GM12878 (cell line): Measurements from ENCODE around the gene FAM222B. TPM values are rescaled to one million over a fixed set of nuclear protein-coding genes. Genes with fewer than 3 reads are reported as not detected.

Source experiments
- EED ChIP-seq: sonication (generic); IDR thresholded peaks from 2 replicates; pipeline ENCODE4 v1.6.1; 2016; ENCODE audit warnings: antibody characterized with exemption, low read depth
- NFIC ChIP-seq: IDR thresholded peaks from 2 replicates; pipeline ENCODE4 v1.6.1; 2012; ENCODE audit warnings: low read depth, mild to moderate bottlenecking, inconsistent platforms, low read length, moderate library complexity
- NR2C1 ChIP-seq: fragments of 450-650 bp; IDR thresholded peaks from 2 replicates; pipeline ENCODE4 v1.6.1; 2017; ENCODE audit warnings: antibody characterized with exemption, mild to moderate bottlenecking, moderate library complexity
- PAX8 ChIP-seq: fragments of 450-650 bp; IDR thresholded peaks from 2 replicates; pipeline ENCODE4 v1.6.1; 2017; ENCODE audit warnings: mild to moderate bottlenecking, moderate library complexity
- polyA plus RNA-seq, 11 experiments: library from polyadenylated mRNA; depleted of rRNA in 4 of 11; unstranded in 6 of 11; stranded (reverse) in 5 of 11; fragments of >200 nt; fragmentation: Nextera tagmentation in 4 of 11; fragmentation: Illumina TruSeq in 1 of 11; extraction: Ambion mirVana in 4 of 11; extraction: Trizol in 1 of 11; gene quantifications; 1 replicate in 1 of 11; 2 replicates in 10 of 11; pipeline versions ENCODE4 v1.2.1 to v1.2.3, GENCODE V29; 2011 to 2016; ENCODE audit warnings: inconsistent platforms in 2 of 11, missing spikeins in 2 of 11, low read depth in 1 of 11
- total RNA-seq, 4 experiments: library from RNA; depleted of rRNA in 3 of 4; stranded (reverse); fragments of >200 nt in 3 of 4; fragmentation: Illumina TruSeq in 1 of 4; extraction: Trizol in 1 of 4; gene quantifications; 2 replicates each; pipeline versions ENCODE4 v1.2.1 to v1.2.3, GENCODE V29; 2013 to 2021
- TF ChIP-seq, protein P1 (sequence below): fragments of 450-650 bp; IDR thresholded peaks from 2 replicates; pipeline ENCODE4 v1.6.1; 2016; ENCODE audit warnings: mild to moderate bottlenecking
- TF ChIP-seq, protein P2 (sequence below): IDR thresholded peaks from 2 replicates; pipeline ENCODE4 v1.6.1; 2012; ENCODE audit warnings: mild to moderate bottlenecking, low read depth, low read length

Gene FAM222B
- total and polyA plus RNA-seq, 10 of the 15 experiments (the other 5 are each of a cell fraction or from before 2014, with no cell fraction given): 2.8 to 18.3 (median 6.4) TPM

DNA sequence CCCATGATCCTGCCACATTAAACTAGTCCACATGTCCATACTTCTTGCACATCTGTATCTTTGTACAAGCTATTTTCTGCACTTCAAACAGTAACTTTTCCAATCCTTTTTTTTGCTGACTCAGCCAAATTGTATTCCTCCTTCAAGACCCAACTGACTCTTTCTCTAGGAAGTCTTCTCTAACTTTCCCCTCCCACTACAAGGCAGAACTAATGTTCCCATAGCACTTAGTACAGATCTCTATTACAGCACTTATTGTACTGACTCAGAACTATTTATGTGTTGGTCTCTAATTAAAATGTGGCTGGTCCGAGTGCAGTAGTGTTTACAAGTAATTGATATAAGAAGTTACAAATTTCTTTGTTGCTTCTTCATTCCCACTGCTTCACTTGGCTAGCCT lies 8.2 kb downstream of the FAM222B start (continued):
- TF ChIP-seq, protein P1, sequence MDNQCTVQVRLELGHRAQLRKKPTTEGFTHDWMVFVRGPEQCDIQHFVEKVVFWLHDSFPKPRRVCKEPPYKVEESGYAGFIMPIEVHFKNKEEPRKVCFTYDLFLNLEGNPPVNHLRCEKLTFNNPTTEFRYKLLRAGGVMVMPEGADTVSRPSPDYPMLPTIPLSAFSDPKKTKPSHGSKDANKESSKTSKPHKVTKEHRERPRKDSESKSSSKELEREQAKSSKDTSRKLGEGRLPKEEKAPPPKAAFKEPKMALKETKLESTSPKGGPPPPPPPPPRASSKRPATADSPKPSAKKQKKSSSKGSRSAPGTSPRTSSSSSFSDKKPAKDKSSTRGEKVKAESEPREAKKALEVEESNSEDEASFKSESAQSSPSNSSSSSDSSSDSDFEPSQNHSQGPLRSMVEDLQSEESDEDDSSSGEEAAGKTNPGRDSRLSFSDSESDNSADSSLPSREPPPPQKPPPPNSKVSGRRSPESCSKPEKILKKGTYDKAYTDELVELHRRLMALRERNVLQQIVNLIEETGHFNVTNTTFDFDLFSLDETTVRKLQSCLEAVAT: no peak
- no peak for TF ChIP-seq EED
- no peak for TF ChIP-seq NFIC
- TF ChIP-seq NR2C1: no peak
- TF ChIP-seq PAX8: no peak
- TF ChIP-seq, protein P2, sequence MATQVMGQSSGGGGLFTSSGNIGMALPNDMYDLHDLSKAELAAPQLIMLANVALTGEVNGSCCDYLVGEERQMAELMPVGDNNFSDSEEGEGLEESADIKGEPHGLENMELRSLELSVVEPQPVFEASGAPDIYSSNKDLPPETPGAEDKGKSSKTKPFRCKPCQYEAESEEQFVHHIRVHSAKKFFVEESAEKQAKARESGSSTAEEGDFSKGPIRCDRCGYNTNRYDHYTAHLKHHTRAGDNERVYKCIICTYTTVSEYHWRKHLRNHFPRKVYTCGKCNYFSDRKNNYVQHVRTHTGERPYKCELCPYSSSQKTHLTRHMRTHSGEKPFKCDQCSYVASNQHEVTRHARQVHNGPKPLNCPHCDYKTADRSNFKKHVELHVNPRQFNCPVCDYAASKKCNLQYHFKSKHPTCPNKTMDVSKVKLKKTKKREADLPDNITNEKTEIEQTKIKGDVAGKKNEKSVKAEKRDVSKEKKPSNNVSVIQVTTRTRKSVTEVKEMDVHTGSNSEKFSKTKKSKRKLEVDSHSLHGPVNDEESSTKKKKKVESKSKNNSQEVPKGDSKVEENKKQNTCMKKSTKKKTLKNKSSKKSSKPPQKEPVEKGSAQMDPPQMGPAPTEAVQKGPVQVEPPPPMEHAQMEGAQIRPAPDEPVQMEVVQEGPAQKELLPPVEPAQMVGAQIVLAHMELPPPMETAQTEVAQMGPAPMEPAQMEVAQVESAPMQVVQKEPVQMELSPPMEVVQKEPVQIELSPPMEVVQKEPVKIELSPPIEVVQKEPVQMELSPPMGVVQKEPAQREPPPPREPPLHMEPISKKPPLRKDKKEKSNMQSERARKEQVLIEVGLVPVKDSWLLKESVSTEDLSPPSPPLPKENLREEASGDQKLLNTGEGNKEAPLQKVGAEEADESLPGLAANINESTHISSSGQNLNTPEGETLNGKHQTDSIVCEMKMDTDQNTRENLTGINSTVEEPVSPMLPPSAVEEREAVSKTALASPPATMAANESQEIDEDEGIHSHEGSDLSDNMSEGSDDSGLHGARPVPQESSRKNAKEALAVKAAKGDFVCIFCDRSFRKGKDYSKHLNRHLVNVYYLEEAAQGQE: no peak
